Esophagus squamous epithelium (tissue), 4 donors: Measurements from ENCODE around the gene EVA1C.

Source experiments
- CTCF ChIP-seq, 6 experiments: fragments of 450-650 bp in 4 of 6; fragments of 200-600 bp in 2 of 6; sonication (generic) in 2 of 6; IDR thresholded peaks; one replicate each; pipeline ENCODE4 v1.5.1; 2016 to 2019; ENCODE audit warnings: antibody characterized with exemption in 6 of 6, mild to moderate bottlenecking in 4 of 6, moderate library complexity in 4 of 6
- POLR2A ChIP-seq, 4 donors: fragments of 450-650 bp; IDR thresholded peaks; one replicate each; pipeline ENCODE4 v1.6.1; 2017; ENCODE audit warnings: antibody characterized with exemption in 4 of 4, mild to moderate bottlenecking in 4 of 4, moderate library complexity in 3 of 4

- no peak for TF ChIP-seq CTCF (IDR thresholded peaks at IDR 0.05)
- TF ChIP-seq POLR2A (IDR thresholded peaks at IDR 0.05), result no peak
Measured at GRCh38 chr21:32470206-32470605, 57.7 kb downstream of the EVA1C start.
